Measurements from ENCODE around the gene KCND3. TPM values are rescaled to one million over a fixed set of nuclear protein-coding genes. Genes with fewer than 3 reads are reported as not detected.

Gene KCND3
- total and polyA plus RNA-seq, 2 donors from 2014 or later = 1.2 to 12.6 TPM

GRCh38 chr1:111805251-111805650, 184.2 kb downstream of the KCND3 start:
- DNase-seq = no peak
- FAIRE-seq = no peak
- H3K36me3 ChIP-seq (ENCODE audit: control insufficient read depth in 2 of 3, insufficient read depth in 3 of 3, low read length in 3 of 3) = no peaks in the 10 kb centered on the region
- no peaks in the 10 kb centered on the region for H3K4me1 ChIP-seq (ENCODE audit: control insufficient read depth in 2 of 3, insufficient read depth in 2 of 3, low read depth in 1 of 3, low read length in 3 of 3)
- TF ChIP-seq CTCF (IDR thresholded peaks at IDR 0.05; ENCODE audit: borderline replicate concordance, extremely low read depth, insufficient read depth) = no peak
- H3K27me3 ChIP-seq (ENCODE audit: control insufficient read depth, insufficient read depth, low read length) = no peaks in the 10 kb centered on the region
- H3K4me3 ChIP-seq (ENCODE audit: low read length in 3 of 3) = no peak overlapping the region
- intact Hi-C loops (cut with DNase I) = no loop called here
- no peak overlapping the region for H3K9ac ChIP-seq (ENCODE audit: low read length in 3 of 3)
- no peaks in the 10 kb centered on the region for H3K9me3 ChIP-seq (ENCODE audit: control insufficient read depth in 2 of 3, insufficient read depth in 1 of 3, low read length in 3 of 3)
- H3K27ac ChIP-seq (ENCODE audit: low read depth in 2 of 2, low read length in 2 of 2) = no peak overlapping the region

- FAIRE-seq (no peak), DNase-seq (no peak)
- Histone ChIP-seq H3K9me3 (ENCODE audit: control insufficient read depth in 2 of 3, insufficient read depth in 1 of 3, low read length in 3 of 3) (no peaks in the 10 kb centered on the region), H3K27me3 (ENCODE audit: control insufficient read depth, insufficient read depth, low read length) (no peaks in the 10 kb centered on the region), H3K4me3 (ENCODE audit: low read length in 3 of 3) (no peak overlapping the region), H3K36me3 (ENCODE audit: control insufficient read depth in 2 of 3, insufficient read depth in 3 of 3, low read length in 3 of 3) (no peaks in the 10 kb centered on the region), H3K4me1 (ENCODE audit: control insufficient read depth in 2 of 3, insufficient read depth in 2 of 3, low read depth in 1 of 3, low read length in 3 of 3) (no peaks in the 10 kb centered on the region), H3K27ac (ENCODE audit: low read depth in 2 of 2, low read length in 2 of 2) (no peak overlapping the region), H3K9ac (ENCODE audit: low read length in 3 of 3) (no peak overlapping the region)
- intact Hi-C loops (cut with DNase I) = no loop called here
- TF ChIP-seq CTCF (IDR thresholded peaks at IDR 0.05; ENCODE audit: borderline replicate concordance, extremely low read depth, insufficient read depth) = no peak
Observed at GRCh38 chr1:111804776-111805175, 184.7 kb downstream of the KCND3 start.

- Histone ChIP-seq H3K4me3 (ENCODE audit: low read length in 3 of 3) (no peak overlapping the region), H3K27ac (ENCODE audit: low read depth in 2 of 2, low read length in 2 of 2) (no peak overlapping the region), H3K9me3 (ENCODE audit: control insufficient read depth in 2 of 3, insufficient read depth in 1 of 3, low read length in 3 of 3) (no peaks in the 10 kb centered on the region), H3K36me3 (ENCODE audit: control insufficient read depth in 2 of 3, insufficient read depth in 3 of 3, low read length in 3 of 3) (no peaks in the 10 kb centered on the region), H3K9ac (ENCODE audit: low read length in 3 of 3) (no peak overlapping the region), H3K27me3 (ENCODE audit: control insufficient read depth, insufficient read depth, low read length) (no peaks in the 10 kb centered on the region), H3K4me1 (ENCODE audit: control insufficient read depth in 2 of 3, insufficient read depth in 2 of 3, low read depth in 1 of 3, low read length in 3 of 3) (no peaks in the 10 kb centered on the region)
- no peak for TF ChIP-seq CTCF (IDR thresholded peaks at IDR 0.05; ENCODE audit: borderline replicate concordance, extremely low read depth, insufficient read depth)
- DNase-seq = no peak
- no peak for FAIRE-seq
- intact Hi-C loops (cut with DNase I) = no loop called here
Observed at GRCh38 chr1:111803951-111804350, 185.5 kb downstream of the KCND3 start.

GRCh38 chr1:111802984-111803383, 186.5 kb downstream of the KCND3 start:
- Histone ChIP-seq H3K9me3 (ENCODE audit: control insufficient read depth in 2 of 3, insufficient read depth in 1 of 3, low read length in 3 of 3) (no peaks in the 10 kb centered on the region), H3K27me3 (ENCODE audit: control insufficient read depth, insufficient read depth, low read length) (no peaks in the 10 kb centered on the region), H3K9ac (ENCODE audit: low read length in 3 of 3) (no peak overlapping the region), H3K4me1 (ENCODE audit: control insufficient read depth in 2 of 3, insufficient read depth in 2 of 3, low read depth in 1 of 3, low read length in 3 of 3) (no peaks in the 10 kb centered on the region), H3K27ac (ENCODE audit: low read depth in 2 of 2, low read length in 2 of 2) (no peak overlapping the region), H3K36me3 (ENCODE audit: control insufficient read depth in 2 of 3, insufficient read depth in 3 of 3, low read length in 3 of 3) (no peaks in the 10 kb centered on the region), H3K4me3 (ENCODE audit: low read length in 3 of 3) (no peak overlapping the region)
- no peak for FAIRE-seq
- no peak for DNase-seq
- intact Hi-C loops (cut with DNase I) = no loop called here
- no peak for TF ChIP-seq CTCF (IDR thresholded peaks at IDR 0.05; ENCODE audit: borderline replicate concordance, extremely low read depth, insufficient read depth)

Measured in kidney (tissue), 14 donors.